GM19239 (cell line): ENCODE results near the gene CGB7.

Experiments used
- DNase-seq: peaks from one replicate; pipeline ENCODE4 v3.0.0; 2011; ENCODE audit warnings: low spot score; ENCODE audit not compliant: insufficient read length
- FAIRE-seq: peaks from 2 replicates; lab custom pipeline; 2011; peaks lifted over from hg19 to GRCh38; lab: Jason Lieb, UNC

The CGB7 gene

DNA sequence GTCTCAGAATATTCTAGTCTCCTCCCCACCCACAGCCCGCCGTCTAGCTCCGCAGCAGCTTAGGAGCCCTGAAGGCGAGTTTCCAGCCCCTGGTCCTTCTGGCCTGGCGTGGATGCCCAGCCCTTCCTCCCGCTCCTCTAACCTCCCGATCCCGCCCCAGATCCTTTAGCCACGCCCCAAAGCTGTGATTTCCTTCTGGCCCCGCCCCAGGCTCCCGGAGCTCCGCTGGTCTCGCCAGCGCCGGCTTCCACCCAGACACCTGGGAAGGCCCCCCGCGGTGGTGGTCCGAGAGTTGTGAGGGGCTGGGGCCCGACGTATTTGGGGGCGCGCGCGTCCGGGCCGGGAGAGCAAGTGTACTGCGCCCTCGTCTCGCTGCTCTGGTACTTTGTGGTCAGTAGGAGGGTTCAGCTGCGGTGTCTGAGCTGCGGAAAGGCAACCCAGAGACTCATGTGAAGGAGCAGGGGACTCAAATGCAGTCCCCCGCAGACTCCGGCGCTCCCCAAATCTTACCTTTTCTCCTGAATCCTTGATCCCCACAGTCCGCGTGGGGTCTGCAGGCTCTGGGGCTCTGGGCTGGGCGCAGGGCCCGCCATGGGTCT, at the start of gene CGB7:
Gene CGB7, minus strand, starts transcription at position 114 of the 599 bp plus-strand sequence. CDS start 2,374 bp downstream, outside the sequence.
- DNase-seq (no peak), FAIRE-seq (no peak)

DNA sequence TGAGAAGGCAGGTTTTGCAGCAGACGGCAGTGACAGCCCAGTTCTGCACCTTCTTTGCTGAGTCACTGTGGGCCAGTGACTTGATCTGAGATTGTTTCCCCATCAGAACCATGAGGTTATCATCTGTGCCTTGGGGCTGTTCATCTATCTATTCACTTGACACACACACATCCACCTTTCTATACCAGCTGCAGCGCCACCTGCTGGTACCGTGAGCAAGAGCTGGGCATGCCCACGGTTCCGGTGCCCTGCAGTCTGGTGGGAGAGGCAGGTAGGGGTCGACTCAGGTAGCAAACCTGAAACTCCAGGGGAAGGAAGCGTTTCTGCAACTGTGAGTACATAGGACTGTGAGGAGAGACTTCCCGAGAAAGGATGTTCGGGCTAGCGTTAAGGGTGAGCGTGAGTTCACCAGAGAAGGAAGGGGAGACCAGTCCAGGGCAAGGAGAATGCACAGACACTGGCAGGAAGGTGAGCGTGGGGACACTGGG, 49.1 kb upstream of the CGB7 start:
- FAIRE-seq (peak; percentile 26), DNase-seq (peak; percentile 63)

DNA sequence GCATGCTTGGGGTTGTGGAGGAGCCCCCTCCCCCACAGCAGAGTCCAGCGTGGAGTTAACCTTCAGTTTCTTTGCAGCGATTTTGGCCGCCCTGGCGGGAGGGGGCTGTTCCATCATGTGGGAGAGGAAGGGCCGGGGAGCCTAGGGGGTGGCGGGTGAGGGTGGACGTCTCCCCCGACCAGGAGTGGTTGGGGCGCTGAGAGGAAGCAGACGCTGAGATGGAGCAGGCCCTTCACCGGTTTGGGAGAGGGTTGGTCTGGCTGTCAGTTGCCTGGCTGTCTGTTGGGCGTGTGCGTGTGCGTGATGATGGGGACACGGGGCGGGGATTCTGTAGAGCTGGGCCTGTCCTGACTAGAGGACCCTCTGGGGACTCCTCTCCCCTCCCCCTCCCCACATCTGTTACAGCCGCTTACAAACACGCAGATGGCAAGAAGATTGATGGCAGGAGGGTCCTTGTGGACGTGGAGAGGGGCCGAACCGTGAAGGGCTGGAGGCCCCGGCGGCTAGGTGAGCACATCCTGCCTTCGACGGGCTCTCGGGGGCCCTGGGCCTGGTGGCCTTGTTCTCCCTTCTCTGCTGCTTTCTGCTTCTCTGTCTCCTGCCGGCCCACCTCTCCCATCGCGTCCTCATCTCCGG, 46.8 kb upstream of the CGB7 start:
- FAIRE-seq: no peak
- DNase-seq: no peak

DNA sequence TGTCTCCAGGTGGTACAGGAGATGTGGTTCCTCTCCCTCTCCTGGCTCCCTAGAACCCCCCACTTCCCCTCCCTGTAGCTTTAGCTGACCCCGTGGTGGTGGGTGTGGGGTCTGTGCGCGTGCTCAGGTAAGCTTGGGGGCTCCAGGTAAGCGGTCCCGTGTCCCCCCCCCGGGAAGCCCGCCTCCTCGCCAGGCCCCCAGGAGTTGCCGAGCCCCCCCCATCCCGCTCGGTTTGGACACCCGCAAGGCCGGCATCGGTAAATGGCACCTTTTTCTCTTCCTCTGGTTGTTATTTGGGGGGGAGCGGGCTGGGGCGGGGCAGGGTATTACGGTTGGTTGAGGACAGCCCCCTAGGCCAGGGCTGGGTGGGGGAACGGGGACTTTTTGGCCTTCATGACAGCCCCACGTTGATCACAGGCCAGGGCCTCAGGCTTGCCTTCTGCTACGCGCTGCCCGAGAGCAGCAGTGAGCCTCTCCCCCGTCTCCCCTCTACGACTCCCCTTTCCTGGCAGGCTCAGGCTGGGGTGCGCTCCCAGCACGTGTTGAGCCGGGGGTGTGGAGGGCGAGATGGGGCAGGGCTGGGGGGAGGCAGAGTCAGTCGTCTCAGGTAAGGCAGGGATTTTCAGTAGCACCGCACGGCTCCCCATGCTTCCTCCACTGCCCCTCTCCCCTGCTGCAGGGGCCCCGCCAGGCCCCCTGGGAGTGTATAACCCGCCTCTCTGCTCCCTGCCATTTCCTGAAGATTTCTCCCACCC, 46.0 kb upstream of the CGB7 start:
- DNase-seq (no peak), FAIRE-seq (no peak)

DNA sequence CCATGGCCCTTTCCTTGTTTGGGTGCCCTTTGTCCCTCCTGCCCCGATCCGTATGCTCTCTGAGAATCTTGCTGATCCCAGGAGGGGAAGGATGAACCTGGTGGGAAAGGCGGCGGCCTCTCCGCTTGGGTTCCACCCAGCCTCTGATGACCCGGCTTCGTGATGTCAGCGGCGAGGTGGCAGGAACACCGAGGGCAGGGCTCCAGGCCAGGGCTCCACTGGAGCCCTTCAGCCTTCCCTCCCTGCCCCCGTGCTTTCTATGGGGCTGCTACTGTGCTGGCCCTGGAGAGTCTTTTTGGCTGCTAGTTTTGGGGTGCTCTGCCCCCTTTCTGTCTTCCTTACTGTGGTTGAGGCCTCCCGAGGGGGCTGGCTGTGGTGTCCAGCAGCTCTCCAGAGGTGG, 44.8 kb upstream of the CGB7 start:
- no peak for DNase-seq
- FAIRE-seq: no peak

DNA sequence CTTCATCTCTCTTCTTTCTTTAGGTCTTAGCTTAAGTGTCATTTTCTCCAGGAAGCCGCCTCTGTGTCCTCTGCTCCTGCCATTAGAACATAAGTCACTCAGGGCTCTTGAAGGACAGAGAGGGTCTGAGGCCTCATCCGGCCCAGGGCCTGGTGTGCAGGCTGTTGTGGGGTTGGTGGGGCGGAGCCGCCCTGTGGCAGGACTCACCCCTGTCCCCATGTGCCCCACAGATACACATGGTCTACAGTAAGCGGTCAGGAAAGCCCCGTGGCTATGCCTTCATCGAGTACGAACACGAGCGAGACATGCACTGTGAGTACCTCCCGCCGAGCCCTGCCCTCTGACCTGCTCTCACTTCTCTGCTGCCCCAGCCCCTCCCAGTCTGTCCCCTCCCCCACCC, 43.6 kb upstream of the CGB7 start:
- DNase-seq (no peak), FAIRE-seq (no peak)

DNA sequence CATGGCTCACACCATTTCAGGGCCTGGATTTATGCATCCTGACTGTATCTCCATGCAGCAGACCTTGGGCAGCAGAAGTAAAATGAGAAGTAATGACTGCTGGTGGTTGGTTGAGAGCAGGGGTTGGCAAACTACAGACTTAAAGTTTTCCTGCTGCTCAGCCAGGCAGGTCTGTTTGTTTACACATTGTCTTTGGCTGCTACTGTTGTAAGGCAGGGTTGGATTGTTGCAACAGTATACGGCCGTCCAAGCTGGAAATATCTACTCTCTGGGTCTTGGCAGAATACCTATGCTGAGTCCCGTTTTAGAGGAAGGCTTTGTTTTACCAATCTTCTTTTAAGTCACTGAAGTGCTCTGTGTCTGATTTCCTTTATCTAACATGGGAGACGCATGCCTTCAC, 41.2 kb upstream of the CGB7 start:
- DNase-seq (no peak), FAIRE-seq (no peak)

DNA sequence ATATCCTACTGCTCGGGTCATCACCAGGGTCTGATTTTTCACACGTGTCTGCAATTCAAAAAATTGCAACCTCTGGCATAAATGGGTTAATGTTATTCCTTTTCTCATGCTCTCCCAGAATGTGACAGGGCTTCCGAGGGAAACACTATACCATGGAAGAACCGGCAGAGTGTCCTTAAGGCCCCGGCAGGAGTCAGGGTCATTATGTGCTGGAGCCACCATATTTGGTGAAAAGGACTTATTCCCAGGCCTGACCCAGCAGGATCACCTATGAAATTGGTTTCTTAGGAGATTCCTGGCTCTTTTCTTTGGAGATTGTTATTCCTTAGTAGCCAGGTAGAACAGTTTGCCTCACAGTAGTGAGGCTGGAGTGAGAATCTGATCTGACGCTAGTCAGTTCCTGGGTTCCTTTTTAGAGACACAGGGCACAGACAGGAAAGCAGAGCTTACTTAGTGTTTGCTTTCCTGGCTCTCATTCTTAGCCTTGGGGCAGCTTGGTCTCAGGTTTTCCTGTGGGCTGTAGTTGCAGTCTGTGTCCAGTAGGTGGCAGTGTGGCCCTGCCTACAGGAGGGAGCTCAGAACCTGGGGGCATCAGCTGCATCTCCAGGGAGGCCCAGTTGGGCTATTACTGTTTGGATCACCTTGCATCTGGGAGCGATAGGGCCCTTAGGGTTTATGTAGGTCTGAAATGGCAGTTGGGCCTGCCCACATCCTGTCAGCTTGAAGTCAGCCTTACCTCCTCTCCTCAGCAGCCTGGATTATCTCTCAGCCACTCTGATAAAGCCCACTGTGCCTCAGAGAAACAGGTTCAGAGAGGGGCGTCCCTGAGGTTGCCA, 40.1 kb upstream of the CGB7 start:
- FAIRE-seq: peak; percentile 88
- peak; percentile 81 for DNase-seq

DNA sequence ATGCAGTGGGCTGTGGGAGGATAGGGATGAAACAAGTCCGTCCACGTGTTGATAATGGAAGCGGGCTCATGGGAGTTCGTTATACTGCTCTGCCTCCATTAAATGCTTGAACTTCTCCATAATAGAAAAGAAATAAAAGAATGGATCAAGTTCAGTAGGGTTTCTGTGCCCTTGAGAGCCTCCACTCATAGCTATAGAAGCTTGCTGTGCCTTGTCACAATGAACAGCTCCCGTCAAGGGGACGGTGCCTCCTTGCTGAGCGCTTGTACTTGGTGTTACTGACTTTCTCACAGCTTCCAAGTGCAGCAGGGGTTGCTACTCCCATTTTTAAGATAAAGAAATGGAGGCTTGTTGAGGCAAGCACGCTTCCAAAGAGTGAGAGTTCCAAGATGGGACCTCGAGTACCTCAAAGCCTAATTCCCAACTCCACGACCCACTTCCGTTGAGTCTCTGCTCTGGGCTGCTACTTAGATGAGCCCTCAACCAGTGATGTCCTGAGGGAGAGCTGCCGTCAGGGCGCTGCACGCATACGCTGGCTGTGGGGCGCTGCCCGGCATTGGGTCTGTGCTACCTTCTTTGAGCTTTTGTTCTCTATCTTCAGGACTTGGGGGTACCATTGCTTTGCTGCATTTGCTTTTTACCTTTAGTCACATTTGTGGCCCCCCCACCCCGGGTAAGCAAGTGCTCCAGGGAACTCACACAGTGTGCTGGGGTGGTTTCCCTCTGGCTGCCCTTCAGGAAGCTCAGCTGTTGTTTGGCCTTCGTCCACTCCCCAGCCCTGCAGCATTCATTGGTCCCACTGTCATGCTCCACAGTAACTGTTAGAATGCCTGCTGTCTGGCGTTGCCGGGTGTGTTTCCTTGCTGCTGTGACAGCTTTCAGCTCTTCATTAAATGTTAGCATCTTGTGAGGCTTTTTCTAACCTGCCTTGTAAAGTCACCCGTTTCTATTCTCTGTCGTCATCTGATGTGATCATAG, 37.2 kb upstream of the CGB7 start:
- no peak for DNase-seq

DNA sequence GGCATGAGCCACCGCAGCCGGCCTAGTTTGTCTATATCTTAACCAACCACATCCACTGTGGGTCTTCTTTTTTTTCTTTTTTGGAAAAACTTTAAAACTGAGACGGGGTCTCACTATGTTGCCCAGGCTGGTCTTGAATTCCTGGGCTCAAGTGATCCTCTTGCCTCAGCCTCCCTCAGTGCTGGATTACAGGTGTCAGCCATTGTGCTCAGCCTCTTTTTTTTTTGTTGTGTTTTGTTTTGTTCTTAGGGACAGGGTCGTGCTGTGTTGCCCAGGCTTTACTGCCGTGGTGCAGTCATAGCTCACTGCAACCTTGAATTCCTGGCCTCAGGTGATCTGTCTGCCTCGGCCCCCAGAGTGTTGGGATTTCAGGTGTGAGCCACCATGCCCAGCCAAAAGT, 35.1 kb upstream of the CGB7 start:
- FAIRE-seq (no peak), DNase-seq (no peak)

More for the DNA sequence above, 37.2 kb upstream of the CGB7 start:
- no peak for FAIRE-seq

DNA sequence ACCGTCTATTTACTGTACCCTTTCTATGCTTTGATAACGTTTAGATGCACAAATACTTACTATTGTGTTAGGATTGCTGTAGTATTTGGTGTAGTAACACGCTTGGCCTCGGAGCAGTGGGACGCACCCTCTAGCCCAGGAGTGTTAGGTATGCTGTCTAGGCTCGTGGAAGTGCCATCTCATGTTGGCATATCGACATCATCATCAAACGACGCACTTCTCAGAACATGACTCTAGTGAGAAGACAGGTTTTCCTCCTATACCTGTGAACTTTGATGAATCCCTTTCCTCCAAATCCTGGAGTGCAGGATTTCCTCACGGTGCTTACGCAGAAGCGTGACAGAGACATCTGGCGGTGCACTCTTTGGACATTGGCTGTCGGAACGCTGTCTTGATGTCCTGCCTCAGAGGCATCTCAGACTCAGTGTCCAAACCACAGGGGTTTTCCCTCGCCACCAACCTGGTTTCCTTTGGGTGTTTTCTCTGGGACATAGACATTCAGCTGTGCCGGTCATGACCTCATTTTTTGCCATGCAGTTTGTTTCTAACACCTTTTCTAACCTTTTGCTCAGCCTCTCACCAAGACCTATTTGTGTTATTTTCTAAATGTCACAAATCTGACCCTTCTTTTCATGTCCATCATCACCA, 34.0 kb upstream of the CGB7 start:
- DNase-seq: no peak

DNA sequence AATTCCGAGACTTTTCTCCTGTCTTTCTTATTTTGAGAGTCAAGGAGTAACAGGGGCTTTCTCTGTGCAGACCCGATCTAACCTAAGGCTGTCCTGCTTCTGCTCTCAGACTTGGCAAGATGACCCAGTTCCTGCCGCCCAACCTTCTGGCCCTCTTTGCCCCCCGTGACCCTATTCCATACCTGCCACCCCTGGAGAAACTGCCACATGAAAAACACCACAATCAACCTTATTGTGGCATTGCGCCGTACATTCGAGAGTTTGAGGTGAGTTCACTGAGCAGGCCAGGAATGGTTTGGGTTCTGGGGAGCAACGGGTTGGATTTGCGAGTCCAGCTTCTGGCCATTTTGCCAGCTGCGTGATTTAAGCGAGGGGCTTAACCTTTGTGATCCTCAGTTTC, 28.7 kb upstream of the CGB7 start:
- FAIRE-seq: no peak

More for the DNA sequence above, 34.0 kb upstream of the CGB7 start:
- FAIRE-seq: no peak

DNA sequence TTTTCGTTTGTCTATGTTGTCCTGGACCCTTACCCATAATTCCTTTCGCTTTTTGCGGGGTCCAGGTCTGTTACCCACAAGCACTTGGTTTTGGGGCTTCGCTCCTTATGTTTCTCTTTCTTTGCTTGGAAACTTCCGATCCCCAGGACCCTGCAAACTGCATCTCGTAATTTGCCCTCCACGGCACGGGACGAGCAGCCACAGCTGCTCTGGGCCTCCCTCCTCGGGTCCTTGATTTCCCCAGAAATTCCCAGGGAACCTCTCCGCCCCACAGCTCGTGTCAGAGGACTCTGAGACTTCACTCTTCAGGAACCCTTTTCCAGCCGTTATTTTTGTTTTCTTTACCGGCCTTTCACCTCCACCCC, 28.3 kb upstream of the CGB7 start:
- FAIRE-seq: peak; percentile 80
- DNase-seq: no peak

More for the DNA sequence above, 28.7 kb upstream of the CGB7 start:
- DNase-seq: no peak

DNA sequence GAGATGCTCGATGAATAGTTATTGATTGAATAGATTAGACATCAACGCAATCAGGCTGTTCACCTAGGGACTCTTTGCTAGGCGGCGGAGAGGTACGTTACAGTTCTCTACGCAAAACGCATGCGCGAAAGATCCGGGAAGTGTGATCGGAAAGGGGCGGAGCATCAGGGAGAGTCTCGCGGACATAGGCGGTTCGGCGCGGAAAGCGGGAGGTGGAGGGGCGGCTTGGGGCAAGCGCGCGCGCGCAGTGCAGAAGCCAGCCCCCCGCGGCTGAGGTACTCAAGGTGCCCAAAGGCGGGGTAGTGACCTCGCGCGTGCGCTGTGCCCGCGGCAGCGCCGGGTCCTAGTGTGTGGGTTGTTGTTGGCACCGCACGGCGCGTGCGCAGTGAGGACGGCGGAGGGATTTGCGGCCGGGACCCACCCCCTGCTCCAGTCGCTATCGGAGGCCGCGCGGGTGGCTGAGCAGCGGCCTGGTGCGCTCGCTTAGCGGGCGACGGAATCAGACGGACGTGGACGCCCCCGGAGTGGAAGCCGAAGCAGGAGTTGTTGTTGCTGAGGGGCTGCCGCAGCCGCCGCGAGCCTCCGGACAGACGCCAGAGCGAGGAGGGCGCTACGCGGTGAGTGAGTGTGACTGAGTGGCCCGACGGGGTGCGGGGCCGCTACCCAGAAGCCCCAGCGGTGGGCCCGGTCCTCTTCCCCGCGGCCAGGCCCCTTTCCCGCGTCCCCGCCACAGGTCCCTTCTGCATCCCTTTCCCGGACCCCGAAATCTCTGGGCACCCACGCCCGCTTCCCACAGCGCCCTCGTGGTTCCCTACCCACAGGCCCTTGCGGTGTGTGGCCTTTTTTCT, 27.7 kb upstream of the CGB7 start, which contains the start of gene SNRNP70:
Gene SNRNP70, plus strand, starts transcription at position 432 of the 848 bp plus-strand sequence. CDS start 964 bp downstream, outside the sequence.
- peak; percentile 98 for FAIRE-seq

DNA sequence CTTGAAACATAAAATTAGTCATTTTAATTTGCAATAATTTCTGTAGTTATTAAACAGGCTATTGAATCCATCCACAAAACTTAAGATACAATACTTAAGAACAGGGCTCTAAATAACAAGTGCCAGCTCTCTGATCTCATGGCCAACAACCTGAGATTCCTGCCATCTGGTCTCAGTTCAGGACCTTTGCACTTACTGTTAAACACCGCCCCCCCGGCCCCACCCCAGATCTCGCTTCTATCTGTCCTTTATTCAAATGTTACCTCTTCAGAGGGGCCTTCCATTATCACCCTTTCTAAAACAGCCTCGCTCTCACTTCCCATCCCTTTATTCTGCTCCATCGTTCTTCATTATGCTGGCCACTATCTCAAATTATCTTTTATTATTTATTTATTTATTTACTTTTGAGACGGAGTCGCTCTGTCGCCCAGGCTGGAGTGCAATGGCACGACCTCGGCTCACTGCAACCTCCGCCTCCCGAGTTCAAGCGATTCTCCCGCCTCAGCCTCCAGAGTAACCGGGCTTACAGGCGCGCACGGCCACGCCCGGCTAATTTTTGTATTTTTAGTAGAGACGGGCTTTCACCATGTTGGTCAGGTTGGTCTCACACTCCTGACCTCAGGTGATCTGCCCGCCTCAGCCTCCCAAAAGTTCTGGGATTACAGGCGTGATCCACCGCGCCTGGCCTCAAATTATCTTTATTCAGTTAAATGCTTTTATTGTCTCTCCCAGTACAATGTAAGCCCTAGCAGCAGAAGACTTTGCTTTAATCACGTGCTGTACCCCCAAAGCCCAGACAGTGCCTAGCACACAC, 26.9 kb upstream of the CGB7 start:
- DNase-seq (no peak), FAIRE-seq (no peak)

More for the DNA sequence above, 27.7 kb upstream of the CGB7 start, which contains the start of gene SNRNP70:
- peak; percentile 95 for DNase-seq

DNA sequence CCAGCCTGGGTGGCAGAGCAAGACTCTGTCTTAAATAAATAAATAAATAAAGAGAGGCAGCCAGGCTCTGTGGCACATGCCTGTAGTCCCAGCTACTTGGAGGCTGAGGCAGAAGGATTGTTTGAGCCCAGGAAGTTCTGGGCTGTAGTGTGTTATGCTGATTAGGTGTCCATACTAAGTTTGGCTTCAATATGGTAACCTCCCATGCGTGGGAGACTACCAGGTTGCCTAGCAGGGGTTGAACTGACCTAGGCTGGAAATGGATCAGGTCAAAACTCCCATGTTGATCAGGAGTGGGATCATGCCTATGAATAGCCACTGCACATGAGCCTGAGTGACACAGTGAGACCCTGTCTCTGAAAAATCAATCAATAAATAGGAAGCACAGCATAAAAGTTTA, 23.7 kb upstream of the CGB7 start:
- DNase-seq (no peak), FAIRE-seq (no peak)

DNA sequence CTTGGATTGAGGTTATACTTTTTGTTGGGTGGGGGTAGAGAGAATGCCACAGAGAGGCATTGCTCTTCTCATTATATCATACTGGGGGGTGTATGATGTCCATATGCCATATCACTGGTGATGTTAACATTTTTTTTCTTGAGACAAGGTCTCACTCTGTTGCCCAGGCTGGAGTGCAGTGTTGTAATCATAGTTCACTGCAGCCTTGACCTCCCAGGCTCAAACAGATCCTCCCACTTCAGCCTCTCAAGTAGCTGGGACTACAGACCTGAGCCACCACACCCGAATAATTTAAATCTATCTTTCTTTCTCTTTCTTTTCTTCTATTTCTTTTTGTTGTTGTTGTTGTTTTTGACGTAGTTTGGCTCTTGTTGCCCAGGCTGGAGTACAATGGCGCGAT, 22.8 kb upstream of the CGB7 start:
- FAIRE-seq: no peak
- no peak for DNase-seq
